Measurements from ENCODE around the gene CACNB2.
A peak's percentile ranks its signal among the peaks of the same experiment; 100 is the strongest.

CACNB2 gene

GRCh38 chr10:18140149-18140956 lies at the start of gene CACNB2:
TSS of gene CACNB2 (plus strand) at chr10:18140424.
- H3K4me3 ChIP-seq (ENCODE audit: low read length) = peak within 1 kb of the TSS; percentile 24

GRCh38 chr10:18094332-18094731 lies 45.9 kb upstream of the CACNB2 start:
- no peak for TF ChIP-seq ZNF274 (IDR thresholded peaks at IDR 0.05; ENCODE audit: low read depth, low read length)
- no peak overlapping the region for H3K4me3 ChIP-seq (ENCODE audit: low read length)

More at GRCh38 chr10:18140149-18140956, at the start of gene CACNB2:
- no peak for TF ChIP-seq ZNF274 (IDR thresholded peaks at IDR 0.05; ENCODE audit: low read depth, low read length)

DNA sequence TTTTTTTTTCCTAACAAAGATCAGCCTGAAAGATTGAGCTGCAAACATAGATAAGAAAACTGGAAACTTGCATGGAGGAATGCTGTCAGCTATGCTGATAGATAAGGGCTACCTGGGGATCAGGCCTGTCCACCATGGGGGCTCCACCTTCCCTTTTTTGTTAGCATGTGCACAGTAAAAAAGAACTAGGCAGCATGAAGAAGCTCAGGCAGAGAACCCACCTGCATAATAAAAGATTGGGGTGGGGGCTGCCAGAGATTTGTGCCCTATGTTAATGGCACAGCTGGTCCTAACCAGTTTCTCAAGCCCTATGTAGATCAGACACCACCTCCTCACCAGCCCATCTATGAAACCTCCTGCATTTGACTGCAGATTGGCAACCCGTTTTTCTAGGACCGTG lies 45.4 kb upstream of the CACNB2 start:
- TF ChIP-seq ZNF274 (IDR thresholded peaks at IDR 0.05; ENCODE audit: low read depth, low read length) = no peak
- H3K4me3 ChIP-seq (ENCODE audit: low read length) = no peak overlapping the region

GRCh38 chr10:18097524-18097923 lies 42.7 kb upstream of the CACNB2 start:
- no peak for TF ChIP-seq ZNF274 (IDR thresholded peaks at IDR 0.05; ENCODE audit: low read depth, low read length)
- H3K4me3 ChIP-seq (ENCODE audit: low read length) = no peak overlapping the region

GRCh38 chr10:18098201-18098600 lies 42.0 kb upstream of the CACNB2 start:
- no peak overlapping the region for H3K4me3 ChIP-seq (ENCODE audit: low read length)
- no peak for TF ChIP-seq ZNF274 (IDR thresholded peaks at IDR 0.05; ENCODE audit: low read depth, low read length)

DNA sequence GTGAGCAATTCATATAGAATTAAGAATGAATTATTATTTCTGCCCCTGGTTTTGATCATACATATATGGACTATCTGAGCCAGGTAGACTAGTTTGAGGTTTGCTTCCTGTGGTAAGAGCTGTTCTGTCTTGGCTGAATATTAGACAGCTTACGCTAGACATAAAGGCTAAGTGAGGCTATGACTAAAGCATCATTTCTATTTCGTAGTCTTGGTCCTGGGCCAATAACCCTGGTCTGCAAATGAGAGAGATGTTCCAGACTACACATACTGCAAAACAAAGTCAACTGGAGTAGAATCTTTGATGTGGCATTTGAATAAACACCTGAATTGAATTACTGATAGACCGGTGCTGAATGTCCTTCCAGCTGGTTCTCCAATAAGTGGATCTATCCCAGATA lies 40.8 kb upstream of the CACNB2 start:
- H3K4me3 ChIP-seq (ENCODE audit: low read length) = no peak overlapping the region
- TF ChIP-seq ZNF274 (IDR thresholded peaks at IDR 0.05; ENCODE audit: low read depth, low read length) = no peak

- TF ChIP-seq ZNF274 (IDR thresholded peaks at IDR 0.05; ENCODE audit: low read depth, low read length) = no peak
- H3K4me3 ChIP-seq (ENCODE audit: low read length) = no peak overlapping the region
Measured at GRCh38 chr10:18100669-18101068, 39.6 kb upstream of the CACNB2 start.

- no peak overlapping the region for H3K4me3 ChIP-seq (ENCODE audit: low read length)
- TF ChIP-seq ZNF274 (IDR thresholded peaks at IDR 0.05; ENCODE audit: low read depth, low read length) = no peak
Measured at GRCh38 chr10:18102404-18102803, 37.8 kb upstream of the CACNB2 start.

DNA sequence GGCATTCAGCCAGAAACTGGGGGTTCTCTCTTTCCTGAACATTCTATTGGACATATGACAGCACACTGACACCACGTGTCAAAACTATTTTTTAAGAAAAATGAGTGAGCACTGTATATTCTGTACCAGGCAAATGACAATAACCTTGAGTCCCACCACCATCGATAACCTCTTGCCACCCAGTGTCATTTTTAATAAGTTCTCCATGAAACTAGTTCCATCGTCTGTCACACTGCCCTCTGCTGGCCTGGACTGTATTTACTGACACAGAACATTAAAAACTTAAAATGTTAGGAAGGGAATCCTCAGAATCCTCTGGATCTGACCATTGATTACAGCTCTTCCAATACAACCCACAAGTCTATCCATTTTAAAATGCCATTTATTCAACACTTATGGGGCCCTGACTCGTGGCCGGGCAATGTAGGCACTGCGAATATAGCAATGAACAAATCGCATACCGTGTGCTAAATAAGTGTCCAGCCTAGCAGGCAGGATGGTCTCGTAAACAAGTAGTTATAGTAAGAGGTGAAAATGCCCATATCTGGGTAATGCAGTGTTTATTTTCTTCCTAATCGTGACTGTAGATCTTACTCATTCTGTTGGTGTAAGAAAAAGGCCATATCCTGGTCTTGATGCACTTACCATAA lies 35.9 kb upstream of the CACNB2 start:
- TF ChIP-seq ZNF274 (IDR thresholded peaks at IDR 0.05; ENCODE audit: low read depth, low read length) = no peak
- no peak overlapping the region for H3K4me3 ChIP-seq (ENCODE audit: low read length)

- no peak for TF ChIP-seq ZNF274 (IDR thresholded peaks at IDR 0.05; ENCODE audit: low read depth, low read length)
Measured at GRCh38 chr10:18109341-18109870, 30.8 kb upstream of the CACNB2 start.

DNA sequence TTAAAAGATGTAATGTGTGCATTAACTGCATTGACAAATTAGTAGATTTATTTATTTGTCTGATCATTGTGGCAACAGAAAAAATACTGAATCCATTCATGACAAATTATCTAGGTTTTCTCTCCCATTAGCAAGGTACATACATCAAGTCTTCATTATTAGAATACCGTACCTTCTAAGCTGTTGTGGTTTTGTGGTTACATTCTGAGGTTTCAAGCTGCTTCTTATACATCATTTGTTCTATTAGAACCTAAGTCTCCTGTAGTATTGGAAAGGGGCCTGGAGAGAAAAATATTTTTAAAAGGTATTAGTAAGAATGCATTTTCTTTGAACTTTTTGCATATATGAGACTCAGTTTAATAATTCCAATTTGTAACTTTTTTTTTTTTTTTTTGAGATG lies 26.3 kb upstream of the CACNB2 start:
- no peak overlapping the region for H3K4me3 ChIP-seq (ENCODE audit: low read length)
- no peak for TF ChIP-seq ZNF274 (IDR thresholded peaks at IDR 0.05; ENCODE audit: low read depth, low read length)

More at GRCh38 chr10:18109341-18109870, 30.8 kb upstream of the CACNB2 start:
- no peak overlapping the region for H3K4me3 ChIP-seq (ENCODE audit: low read length)

DNA sequence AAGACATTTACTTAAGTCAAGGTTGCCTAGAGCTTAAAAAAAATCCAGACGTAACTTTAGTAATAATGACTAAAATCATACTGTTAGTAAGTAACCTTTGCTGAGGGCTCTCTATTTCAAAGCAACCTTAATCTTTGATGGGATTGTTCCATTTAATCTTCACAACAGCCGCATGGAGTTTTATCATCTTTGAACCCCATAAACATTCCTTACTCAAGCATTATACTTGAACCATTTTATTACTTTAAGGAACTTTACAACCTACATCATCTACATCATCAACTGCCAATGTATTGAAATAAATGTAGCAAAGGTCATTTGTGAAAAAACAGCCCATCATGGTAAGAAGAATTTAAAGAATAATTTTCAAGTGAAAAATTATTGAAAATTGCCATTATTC lies 22.9 kb upstream of the CACNB2 start:
- TF ChIP-seq ZNF274 (IDR thresholded peaks at IDR 0.05; ENCODE audit: low read depth, low read length) = no peak

DNA sequence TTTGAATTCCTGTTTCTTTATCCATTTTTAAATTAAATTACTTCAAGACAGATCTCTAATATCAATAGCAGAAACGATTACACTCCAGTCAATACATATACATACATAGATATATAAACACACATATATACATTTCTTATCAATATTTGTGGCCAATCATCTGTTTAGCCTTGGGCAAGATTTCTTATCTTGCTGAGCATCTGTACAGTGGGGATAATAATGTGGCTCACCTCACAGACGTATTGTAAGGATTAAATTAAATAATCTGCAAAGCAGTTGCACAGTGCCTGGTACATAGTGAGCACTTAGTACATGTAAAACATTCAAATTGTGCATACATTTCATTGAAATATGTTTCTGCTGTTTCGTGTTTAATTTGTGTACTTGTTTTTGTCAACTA lies 17.5 kb upstream of the CACNB2 start:
- H3K4me3 ChIP-seq (ENCODE audit: low read length) = no peak overlapping the region
- no peak for TF ChIP-seq ZNF274 (IDR thresholded peaks at IDR 0.05; ENCODE audit: low read depth, low read length)

More for the DNA sequence above, 22.9 kb upstream of the CACNB2 start:
- no peak overlapping the region for H3K4me3 ChIP-seq (ENCODE audit: low read length)

- H3K4me3 ChIP-seq (ENCODE audit: low read length) = no peak overlapping the region
- TF ChIP-seq ZNF274 (IDR thresholded peaks at IDR 0.05; ENCODE audit: low read depth, low read length) = no peak
Measured at GRCh38 chr10:18133046-18133445, 7.2 kb upstream of the CACNB2 start.

- TF ChIP-seq ZNF274 (IDR thresholded peaks at IDR 0.05; ENCODE audit: low read depth, low read length) = no peak
- H3K4me3 ChIP-seq (ENCODE audit: low read length) = no peak overlapping the region
Measured at GRCh38 chr10:18134509-18134908, 5.7 kb upstream of the CACNB2 start.
